ENCODE data around the gene PRX.

DNA sequence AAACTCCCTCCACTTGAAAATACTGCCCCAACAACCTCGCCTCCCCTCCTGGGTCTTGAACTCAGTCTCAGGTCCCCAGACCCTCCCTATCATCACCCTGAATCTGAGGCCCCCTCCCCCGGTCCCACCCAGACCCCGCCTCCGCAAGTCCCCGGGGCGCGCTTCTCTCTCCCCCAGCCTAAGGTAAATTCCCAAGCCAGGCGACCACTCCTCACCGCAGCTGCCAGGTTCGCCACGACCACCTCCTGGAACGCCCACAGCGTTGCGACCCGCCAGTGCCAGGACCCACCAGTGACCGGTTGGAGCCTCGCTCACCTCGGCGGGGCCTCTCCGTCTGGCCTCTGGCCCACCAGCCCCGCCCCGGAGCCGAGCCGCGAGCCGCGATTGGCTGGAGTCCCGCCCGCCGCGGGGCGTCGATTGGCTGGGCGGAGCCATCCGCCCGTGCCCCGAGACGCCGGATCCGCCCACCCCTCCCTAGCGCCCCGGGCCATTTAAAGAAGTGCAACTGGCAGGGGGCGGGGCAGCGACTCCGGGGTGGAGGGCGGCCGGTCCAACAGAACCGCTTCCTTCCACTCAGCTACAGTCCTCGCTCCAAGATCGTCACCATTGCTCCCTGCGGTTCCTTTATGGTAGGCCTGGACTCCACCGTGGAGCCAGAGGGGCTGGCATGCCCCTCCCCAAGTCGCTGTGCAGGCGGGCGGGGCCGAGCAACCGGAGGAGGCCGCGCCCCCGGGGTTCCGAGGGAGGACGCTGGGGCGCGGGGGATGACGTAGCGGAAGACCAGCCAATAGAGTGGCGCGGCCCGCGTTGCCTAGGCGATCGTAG is 31.0 kb upstream of the PRX start, which contains the start of gene SERTAD3:
- TF ChIP-seq POLR2A (IDR thresholded peaks at IDR 0.05; ENCODE audit: low read length) (peak; percentile 64), GATA1 (IDR thresholded peaks at IDR 0.05; ENCODE audit: low read depth, low read length) (no peak)

Measured in erythroblast (primary cell).